Right lobe of liver (tissue), 6 donors: ENCODE data around the gene LNX1. TPM values are rescaled to one million over a fixed set of nuclear protein-coding genes. Genes with fewer than 3 reads are reported as not detected.

Experiments
- ATAC-seq, 4 donors: fragments of 200-7000 bp; cut with Tn5 transposase; one replicate each; pipeline ENCODE4 v1.9.1; 2020; ENCODE audit warnings: mild to moderate bottlenecking in 4 of 4, moderate library complexity in 4 of 4
- DNase-seq, 3 donors: peaks; one replicate each; pipeline ENCODE4 v3.0.0-alpha.2; 2020
- H3K27ac ChIP-seq, 3 donors: fragments of 200-600 bp; one replicate each; pipeline ENCODE4 v1.8.0; 2022
- H3K27me3 ChIP-seq, 2 donors: fragments of 200-600 bp; one replicate each; pipeline ENCODE4 v1.8.0; 2022
- H3K36me3 ChIP-seq, 4 donors: fragments of 200-600 bp; sonication (generic) in 1 of 4; one replicate each; pipeline versions ENCODE4 v1.5.1 to v1.8.0; 2017 to 2022; ENCODE audit warnings: control low read depth in 1 of 4
- H3K4me1 ChIP-seq, 4 donors: fragments of 200-600 bp; sonication (generic) in 1 of 4; one replicate each; pipeline versions ENCODE4 v1.5.1 to v1.8.0; 2017 to 2022; ENCODE audit warnings: control low read depth in 1 of 4
- H3K4me3 ChIP-seq, 3 donors: fragments of 200-600 bp; one replicate each; pipeline ENCODE4 v1.8.0; 2022
- H3K9me3 ChIP-seq, 4 donors: fragments of 200-600 bp; sonication (generic) in 1 of 4; one replicate each; pipeline versions ENCODE4 v1.5.1 to v1.8.0; 2017 to 2022; ENCODE audit warnings: control low read depth in 1 of 4
- CTCF ChIP-seq, 4 donors: fragments of 200-600 bp in 3 of 4; fragments of 450-650 bp in 1 of 4; IDR thresholded peaks; one replicate each; pipeline versions ENCODE4 v1.5.1 to v1.8.0; 2016 to 2022; ENCODE audit warnings: antibody characterized with exemption in 4 of 4, mild to moderate bottlenecking in 2 of 4
- POLR2A ChIP-seq: fragments of 450-650 bp; IDR thresholded peaks from one replicate; pipeline ENCODE4 v1.6.1; 2017; ENCODE audit warnings: antibody characterized with exemption, mild to moderate bottlenecking
- WGBS: methylation state at CpG from one replicate; pipeline ENCODE4 v1.1.6; 2018; ENCODE audit warnings: low coverage, low lambda C conversion rate; ENCODE audit not compliant: insufficient coverage; ENCODE audit errors: missing lambda C conversion rate; 5-methylcytosine and 5-hydroxymethylcytosine counted together
- intact Hi-C, 2 donors: fragments of 100-400 bp; cut with DNase I; formaldehyde crosslinking; loops; one replicate each; pipeline versions ENCODE4 v1.11.2 to v1.14.1; 2022
- total RNA-seq, 6 experiments: library from RNA; depleted of rRNA in 2 of 6; stranded (reverse); fragments of >200 nt in 2 of 6; fragmentation: NEBNext Ultra II Directional in 3 of 6; extraction: Animal tissue kit (Norgen Biotek cat#: 25700) in 3 of 6; gene quantifications; one replicate each; pipeline versions ENCODE4 v1.1.0 to v1.2.4, GENCODE V29; 2016 to 2023
- donor health status: DM: no; HTN: yes; CAD: no.
- donor health status: DM: no; HTN: no; CAD: no.
- donor health status: DM: no; HTN: no; CAD: no.
- donor health status: DM: no; HTN: yes; CAD: no.
- donor health status: DM: no; HTN: yes; CAD: no.

Gene LNX1
- total RNA-seq, 6 experiments from 2014 or later = 1.3 to 6.0 (median 3.9) TPM

- no peak for TF ChIP-seq CTCF (IDR thresholded peaks at IDR 0.05)
- no peak for TF ChIP-seq POLR2A
- Histone ChIP-seq H3K4me1 (no peaks in the 10 kb centered on the region), H3K27ac (no peak overlapping the region), H3K4me3 (no peak overlapping the region), H3K36me3 (no peaks in the 10 kb centered on the region), H3K9me3 (no peaks in the 10 kb centered on the region), H3K27me3 (no peaks in the 10 kb centered on the region)
- DNase-seq = no peak
- 94% methylated on average over 5 of the region's 5 CpGs for WGBS
- ATAC-seq = no peak
- intact Hi-C loops = no loop called here
Measured at GRCh38 chr4:53479736-53480525, 111.4 kb downstream of the LNX1 start.

GRCh38 chr4:53478671-53479456, 112.4 kb downstream of the LNX1 start:
- no peak for ATAC-seq
- intact Hi-C loops = no loop called here

GRCh38 chr4:53477636-53478035, 113.7 kb downstream of the LNX1 start:
- no peak for ATAC-seq
- Histone ChIP-seq H3K4me1 (no peaks in the 10 kb centered on the region), H3K36me3 (no peaks in the 10 kb centered on the region), H3K9me3 (no peaks in the 10 kb centered on the region), H3K27me3 (no peaks in the 10 kb centered on the region), H3K27ac (no peak overlapping the region), H3K4me3 (no peak overlapping the region)
- 67% methylated on average over 1 of the region's 1 CpG for WGBS
- TF ChIP-seq POLR2A (no peak), CTCF (IDR thresholded peaks at IDR 0.05) (no peak)
- DNase-seq = no peak
- intact Hi-C loops = no loop called here

More at GRCh38 chr4:53478671-53479456, 112.4 kb downstream of the LNX1 start:
- no peaks in the 10 kb centered on the region for H3K36me3 ChIP-seq
- H3K4me1 ChIP-seq = no peaks in the 10 kb centered on the region
- no peaks in the 10 kb centered on the region for H3K9me3 ChIP-seq
- WGBS = 95% methylated on average over 4 of the region's 4 CpGs
- TF ChIP-seq CTCF (IDR thresholded peaks at IDR 0.05) = no peak
- no peak for TF ChIP-seq POLR2A
- no peak overlapping the region for H3K27ac ChIP-seq
- no peak overlapping the region for H3K4me3 ChIP-seq
- no peaks in the 10 kb centered on the region for H3K27me3 ChIP-seq
- no peak for DNase-seq

GRCh38 chr4:53477038-53477565, 114.2 kb downstream of the LNX1 start:
- intact Hi-C loops = no loop called here
- Histone ChIP-seq H3K9me3 (no peaks in the 10 kb centered on the region), H3K4me3 (no peak overlapping the region), H3K36me3 (no peaks in the 10 kb centered on the region), H3K27me3 (no peaks in the 10 kb centered on the region), H3K4me1 (no peaks in the 10 kb centered on the region), H3K27ac (no peak overlapping the region)
- 80% methylated on average over 5 of the region's 5 CpGs for WGBS
- no peak for TF ChIP-seq POLR2A
- TF ChIP-seq CTCF (IDR thresholded peaks at IDR 0.05) = no peak
- ATAC-seq (no peak), DNase-seq (no peak)
